Endothelial cell of umbilical vein (primary cell): ENCODE data around the gene NIN. TPM values are rescaled to one million over a fixed set of nuclear protein-coding genes. Genes with fewer than 3 reads are reported as not detected.

Source experiments
- BruUV-seq: library from RNA; stranded (reverse); fragments of 400-500 nt; replicated peaks from 2 replicates; lab custom pipeline; 2021; lab: Mats Ljungman, UMichigan
- CTCF ChIA-PET: fragments of 300-600, 350-600 bp; sonication (Branson Sonifier 250); formaldehyde crosslinking; loops from one replicate; lab custom pipeline; 2021; ENCODE audit warnings: antibody characterized with exemption, inconsistent platforms; lab: Charles Lee
- POLR2A ChIA-PET: fragments of 300-600, 350-600 bp; sonication (Branson Sonifier 250); formaldehyde crosslinking; loops from one replicate; lab custom pipeline; 2021; ENCODE audit warnings: antibody characterized with exemption, inconsistent platforms; lab: Charles Lee
- DNase-seq: peaks from one replicate; pipeline ENCODE4 v3.0.0-alpha.2; 2011; ENCODE audit warnings: low read depth, low spot score
- FAIRE-seq: peaks from 2 replicates; lab custom pipeline; 2011; peaks lifted over from hg19 to GRCh38; lab: Jason Lieb, UNC
- H2AFZ ChIP-seq: 2 replicates; pipeline ENCODE4 v1.6.0; 2012; ENCODE audit warnings: low read depth, low read length, control low read depth, inconsistent platforms
- H3K27ac ChIP-seq: 2 replicates; pipeline ENCODE4 v1.5.1; 2011; ENCODE audit warnings: low read depth, mild to moderate bottlenecking, control low read depth, low read length, moderate library complexity; ENCODE audit not compliant: insufficient read depth
- H3K27me3 ChIP-seq, 2 experiments: 2 replicates each; pipeline versions ENCODE4 v1.6.0 to v1.6.1; 2011; ENCODE audit warnings: low read length in 2 of 2, mixed read lengths in 1 of 2; ENCODE audit not compliant: control insufficient read depth in 2 of 2, insufficient read depth in 2 of 2
- H3K36me3 ChIP-seq, 2 experiments: 2 replicates in 1 of 2; 3 replicates in 1 of 2; pipeline ENCODE4 v1.5.1; 2011; ENCODE audit warnings: low read length in 2 of 2, mild to moderate bottlenecking in 1 of 2, moderate library complexity in 1 of 2; ENCODE audit not compliant: control insufficient read depth in 2 of 2, insufficient read depth in 2 of 2; ENCODE audit errors: extremely low read depth in 1 of 2
- H3K4me1 ChIP-seq: 3 replicates; pipeline ENCODE4 v1.5.1; 2011; ENCODE audit warnings: mild to moderate bottlenecking, low read length; ENCODE audit not compliant: control insufficient read depth, insufficient read depth; ENCODE audit errors: extremely low read depth
- H3K4me2 ChIP-seq: 2 replicates; pipeline ENCODE4 v1.6.1; 2011; ENCODE audit warnings: low read length, control low read depth, mixed read lengths; ENCODE audit not compliant: insufficient read depth
- H3K4me3 ChIP-seq, 3 experiments: fragments of 200-600 bp in 1 of 3; sonication (generic), shearing (Covaris generic) in 1 of 3; replicated peaks in 1 of 3; 2 replicates each; pipeline ENCODE4 v1.5.1; 2011 to 2016; ENCODE audit warnings: control low read depth in 3 of 3, low read length in 3 of 3, mild to moderate bottlenecking in 2 of 3, inconsistent platforms in 1 of 3, low read depth in 1 of 3, moderate library complexity in 1 of 3; ENCODE audit not compliant: insufficient read depth in 1 of 3
- H3K79me2 ChIP-seq: 2 replicates; pipeline ENCODE4 v1.6.0; 2012; ENCODE audit warnings: low read length, inconsistent platforms; ENCODE audit not compliant: control insufficient read depth, insufficient read depth
- H3K9ac ChIP-seq: replicated peaks from 2 replicates; pipeline ENCODE3; 2011; ENCODE audit warnings: low read length, control low read depth; ENCODE audit not compliant: insufficient read depth; ENCODE audit errors: extremely low read depth
- H3K9me1 ChIP-seq: replicated peaks from 3 replicates; pipeline ENCODE4 v1.6.0; 2011; ENCODE audit warnings: mild to moderate bottlenecking, low read length; ENCODE audit not compliant: control insufficient read depth, insufficient read depth; ENCODE audit errors: extremely low read depth
- H3K9me3 ChIP-seq: replicated peaks from 2 replicates; pipeline ENCODE4 v1.5.1; 2012; ENCODE audit warnings: low read length, inconsistent platforms; ENCODE audit not compliant: control insufficient read depth, insufficient read depth
- H4K20me1 ChIP-seq: replicated peaks from 2 replicates; pipeline ENCODE3; 2011; ENCODE audit warnings: mild to moderate bottlenecking, low read length; ENCODE audit not compliant: control insufficient read depth, insufficient read depth; ENCODE audit errors: extremely low read depth
- EZH2 ChIP-seq: IDR thresholded peaks from 2 replicates; pipeline ENCODE4 v1.6.1; 2012; ENCODE audit warnings: borderline replicate concordance, low read depth, mild to moderate bottlenecking, moderate library complexity, low read length, inconsistent platforms; ENCODE audit not compliant: severe bottlenecking
- FOS ChIP-seq: IDR thresholded peaks from 2 replicates; pipeline ENCODE4 v1.6.1; 2011; ENCODE audit warnings: mild to moderate bottlenecking, low read length, moderate library complexity, borderline replicate concordance; ENCODE audit not compliant: insufficient read depth
- GATA2 ChIP-seq: IDR thresholded peaks from 2 replicates; pipeline ENCODE4 v1.7.0; 2011; ENCODE audit warnings: low read depth, mild to moderate bottlenecking, moderate library complexity, mixed read lengths, low read length; ENCODE audit not compliant: insufficient read length, insufficient read depth
- JUN ChIP-seq: IDR thresholded peaks from 2 replicates; pipeline ENCODE4 v1.6.1; 2011; ENCODE audit warnings: borderline replicate concordance, low read depth; ENCODE audit not compliant: insufficient read length, insufficient read depth
- MYC ChIP-seq: IDR thresholded peaks from one replicate; pipeline ENCODE4 v1.6.1; 2011; ENCODE audit warnings: mild to moderate bottlenecking, low read depth, low read length
- POLR2A ChIP-seq: IDR thresholded peaks from 2 replicates; pipeline ENCODE4 v1.6.1; 2012; ENCODE audit warnings: low read depth, mild to moderate bottlenecking, control low read depth, low read length
- POLR2AphosphoS5 ChIP-seq: IDR thresholded peaks from 2 replicates; pipeline ENCODE4 v1.6.1; 2012; ENCODE audit warnings: low read depth, mild to moderate bottlenecking, control low read depth, low read length, moderate library complexity; ENCODE audit not compliant: insufficient read depth
- dilution Hi-C: fragments of 300-500 bp; cut with MboI; formaldehyde crosslinking; loops from one replicate; pipeline ENCODE4 v1.15.0; 2019; ENCODE audit warnings: low sequenced_read_pairs; ENCODE audit not compliant: extremely low pct_ligation_motif_present
- intact Hi-C: fragments of 100-400 bp; cut with micrococcal nuclease; formaldehyde crosslinking; loops from one replicate; pipeline ENCODE4 v1.10.0; 2022
- polyA plus RNA-seq, 4 experiments: library from polyadenylated mRNA; depleted of rRNA in 3 of 4; stranded (reverse) in 3 of 4; unstranded in 1 of 4; fragments of >200 nt; gene quantifications; 2 replicates each; pipeline versions ENCODE4 v1.2.1 to v1.2.3, GENCODE V29; 2011 to 2012; ENCODE audit warnings: missing spikeins in 1 of 4
- total RNA-seq: library from RNA; stranded (reverse); gene quantifications from 2 replicates; pipeline ENCODE4 v1.2.3, GENCODE V29; 2021
- TF ChIP-seq, protein P1 (sequence below): IDR thresholded peaks from 2 replicates; pipeline ENCODE4 v1.6.1; 2011; ENCODE audit not compliant: insufficient read depth, insufficient read length
- TF ChIP-seq, protein P2 (sequence below), 2 donors: IDR thresholded peaks; 1 replicate in 1 of 2; 2 replicates in 1 of 2; pipeline ENCODE4 v1.5.1; 2011; ENCODE audit warnings: low read length in 2 of 2, mild to moderate bottlenecking in 2 of 2, moderate library complexity in 2 of 2, control low read depth in 1 of 2, inconsistent platforms in 1 of 2, low read depth in 1 of 2; ENCODE audit not compliant: insufficient read depth in 1 of 2; ENCODE audit errors: extremely low read depth in 1 of 2

NIN gene
- total and polyA plus RNA-seq, 2 donors (not counting 3 experiments of a cell fraction or from before 2014, with no cell fraction given) = 7.1 to 76.3 TPM

DNA sequence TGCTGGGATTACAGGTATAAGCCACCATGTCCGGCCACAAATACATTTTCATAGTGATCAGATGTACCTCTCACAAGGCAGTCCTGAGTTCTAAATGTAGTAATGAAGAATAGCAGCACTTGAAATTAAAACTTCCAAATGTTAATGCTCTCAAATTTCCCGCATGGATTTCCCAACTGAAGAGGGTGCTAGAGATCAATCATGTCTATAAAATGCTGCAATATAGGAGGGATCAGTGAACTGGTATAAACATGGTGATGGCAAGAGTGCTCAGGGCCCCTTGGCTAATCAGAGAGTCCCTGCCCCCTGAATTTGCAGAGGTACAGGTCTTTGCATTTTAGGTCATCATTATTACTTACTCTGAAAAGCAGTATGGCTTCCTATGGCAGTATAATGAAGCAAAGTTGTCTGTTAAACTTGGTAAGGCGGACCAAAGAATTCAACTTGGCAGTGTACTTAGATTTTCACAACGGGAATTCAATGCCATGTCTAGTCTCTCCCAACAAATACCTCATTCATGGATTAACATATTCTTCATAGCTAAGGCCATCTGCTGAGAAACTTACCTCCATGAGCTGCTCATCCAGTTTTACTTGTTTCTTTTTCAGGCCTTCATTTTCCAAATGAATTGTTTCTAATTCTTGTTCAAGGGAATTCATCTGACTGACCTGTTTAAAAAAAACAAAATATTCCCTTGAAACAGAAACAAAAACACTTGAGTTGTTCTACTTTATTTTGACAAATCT is 95.8 kb downstream of the NIN start:
- no peaks in the 10 kb centered on the region for H3K27me3 ChIP-seq
- dilution Hi-C loops = no loop called here
- no peak overlapping the region for H3K9ac ChIP-seq
- ChIA-PET CTCF (interaction anchor here (1.2 to 5.7 kb wide), 2 partner anchors 21 to 124 kb away, joined by 3 to 30 read pairs; no protein-coding TSS in a partner anchor), POLR2A (no interaction called here)
- H3K4me2 ChIP-seq = no peak overlapping the region
- H3K4me3 ChIP-seq = no peak overlapping the region
- DNase-seq (no peak), FAIRE-seq (peak; percentile 68)
- peaks cover 12 to 19% of the 10 kb centered on the region in 2 experiments for H3K36me3 ChIP-seq
- H3K27ac ChIP-seq = no peak overlapping the region
- H3K79me2 ChIP-seq = no peaks in the 10 kb centered on the region
- no peaks in the 10 kb centered on the region for H3K9me3 ChIP-seq
- H2AFZ ChIP-seq = no peak overlapping the region
- BruUV-seq = no TSS peak
- TF ChIP-seq FOS (no peak), MYC (no peak), POLR2AphosphoS5 (no peak), JUN (no peak), EZH2 (no peak), POLR2A (no peak), GATA2 (no peak)
- TF ChIP-seq, protein P1, sequence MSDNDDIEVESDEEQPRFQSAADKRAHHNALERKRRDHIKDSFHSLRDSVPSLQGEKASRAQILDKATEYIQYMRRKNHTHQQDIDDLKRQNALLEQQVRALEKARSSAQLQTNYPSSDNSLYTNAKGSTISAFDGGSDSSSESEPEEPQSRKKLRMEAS = no peak
- TF ChIP-seq, protein P2, sequence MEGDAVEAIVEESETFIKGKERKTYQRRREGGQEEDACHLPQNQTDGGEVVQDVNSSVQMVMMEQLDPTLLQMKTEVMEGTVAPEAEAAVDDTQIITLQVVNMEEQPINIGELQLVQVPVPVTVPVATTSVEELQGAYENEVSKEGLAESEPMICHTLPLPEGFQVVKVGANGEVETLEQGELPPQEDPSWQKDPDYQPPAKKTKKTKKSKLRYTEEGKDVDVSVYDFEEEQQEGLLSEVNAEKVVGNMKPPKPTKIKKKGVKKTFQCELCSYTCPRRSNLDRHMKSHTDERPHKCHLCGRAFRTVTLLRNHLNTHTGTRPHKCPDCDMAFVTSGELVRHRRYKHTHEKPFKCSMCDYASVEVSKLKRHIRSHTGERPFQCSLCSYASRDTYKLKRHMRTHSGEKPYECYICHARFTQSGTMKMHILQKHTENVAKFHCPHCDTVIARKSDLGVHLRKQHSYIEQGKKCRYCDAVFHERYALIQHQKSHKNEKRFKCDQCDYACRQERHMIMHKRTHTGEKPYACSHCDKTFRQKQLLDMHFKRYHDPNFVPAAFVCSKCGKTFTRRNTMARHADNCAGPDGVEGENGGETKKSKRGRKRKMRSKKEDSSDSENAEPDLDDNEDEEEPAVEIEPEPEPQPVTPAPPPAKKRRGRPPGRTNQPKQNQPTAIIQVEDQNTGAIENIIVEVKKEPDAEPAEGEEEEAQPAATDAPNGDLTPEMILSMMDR (IDR thresholded peaks at IDR 0.05; ENCODE audit: extremely low read depth in 1 of 2, insufficient read depth in 1 of 2, low read depth in 1 of 2, low read length in 2 of 2) = no peak
- intact Hi-C loops = no loop called here
- H3K9me1 ChIP-seq = no peaks in the 10 kb centered on the region
- H3K4me1 ChIP-seq = no peaks in the 10 kb centered on the region
- no peaks in the 10 kb centered on the region for H4K20me1 ChIP-seq
